Measurements from ENCODE around the gene MAP3K21.
A peak's percentile ranks its signal among the peaks of the same experiment; 100 is the strongest.

MAP3K21 gene

DNA sequence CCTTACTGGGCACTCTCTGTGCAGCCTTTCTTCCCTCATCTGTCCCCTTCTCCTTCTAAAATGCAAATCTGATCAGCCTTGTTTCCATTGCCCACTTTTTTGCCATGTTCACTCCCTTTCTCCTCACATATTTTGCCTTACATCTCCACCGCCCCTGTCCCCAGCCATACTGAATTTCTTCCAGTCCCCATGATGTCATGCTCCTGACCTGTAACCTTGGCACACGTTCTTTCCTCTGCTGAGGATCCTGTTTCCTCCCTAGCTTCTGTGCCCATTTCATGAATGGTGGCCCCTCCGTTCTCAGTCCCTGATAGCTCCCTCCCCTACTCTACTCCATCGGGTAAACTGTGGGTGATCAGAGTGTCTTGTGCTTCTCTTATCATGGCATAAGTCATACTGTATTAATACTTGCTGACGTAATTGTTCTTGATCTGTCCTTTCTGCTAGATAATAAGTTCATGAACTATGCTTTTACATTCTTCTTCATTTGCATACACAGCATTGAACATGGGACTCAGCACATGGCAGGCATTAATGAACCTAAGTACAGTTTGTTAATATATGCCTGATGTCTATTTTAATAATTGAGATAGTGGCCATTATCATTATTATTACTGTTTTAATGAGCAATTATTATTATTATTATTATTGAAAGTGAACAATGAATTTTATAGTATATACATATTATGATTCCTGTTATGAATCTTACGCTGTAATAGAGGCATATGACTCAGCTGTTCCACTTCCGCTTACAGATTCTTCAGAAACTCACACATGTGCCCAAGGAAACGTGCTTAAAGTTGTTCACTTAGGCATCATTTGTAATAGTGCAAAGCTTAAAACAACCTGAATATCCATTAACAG, 28.5 kb downstream of the MAP3K21 start:
- no peaks in the 10 kb centered on the region for H3K79me2 ChIP-seq (ENCODE audit: low read length)
- no peak overlapping the region for H2AFZ ChIP-seq (ENCODE audit: low read depth, low read length)
- peak overlapping the region; percentile 66 for H3K27ac ChIP-seq (ENCODE audit: low read length)
- H3K4me2 ChIP-seq (ENCODE audit: low read length) = peak overlapping the region; percentile 62
- peaks cover 28% of the 10 kb centered on the region for H3K4me1 ChIP-seq (ENCODE audit: low read length)
- H3K27me3 ChIP-seq (ENCODE audit: low read depth, low read length) = no peaks in the 10 kb centered on the region
- no peak for TF ChIP-seq EZH2phosphoT487 (IDR thresholded peaks at IDR 0.05; ENCODE audit: low read depth)
- TF ChIP-seq, protein P1, sequence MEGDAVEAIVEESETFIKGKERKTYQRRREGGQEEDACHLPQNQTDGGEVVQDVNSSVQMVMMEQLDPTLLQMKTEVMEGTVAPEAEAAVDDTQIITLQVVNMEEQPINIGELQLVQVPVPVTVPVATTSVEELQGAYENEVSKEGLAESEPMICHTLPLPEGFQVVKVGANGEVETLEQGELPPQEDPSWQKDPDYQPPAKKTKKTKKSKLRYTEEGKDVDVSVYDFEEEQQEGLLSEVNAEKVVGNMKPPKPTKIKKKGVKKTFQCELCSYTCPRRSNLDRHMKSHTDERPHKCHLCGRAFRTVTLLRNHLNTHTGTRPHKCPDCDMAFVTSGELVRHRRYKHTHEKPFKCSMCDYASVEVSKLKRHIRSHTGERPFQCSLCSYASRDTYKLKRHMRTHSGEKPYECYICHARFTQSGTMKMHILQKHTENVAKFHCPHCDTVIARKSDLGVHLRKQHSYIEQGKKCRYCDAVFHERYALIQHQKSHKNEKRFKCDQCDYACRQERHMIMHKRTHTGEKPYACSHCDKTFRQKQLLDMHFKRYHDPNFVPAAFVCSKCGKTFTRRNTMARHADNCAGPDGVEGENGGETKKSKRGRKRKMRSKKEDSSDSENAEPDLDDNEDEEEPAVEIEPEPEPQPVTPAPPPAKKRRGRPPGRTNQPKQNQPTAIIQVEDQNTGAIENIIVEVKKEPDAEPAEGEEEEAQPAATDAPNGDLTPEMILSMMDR (IDR thresholded peaks at IDR 0.05; ENCODE audit: low read depth, low read length) = no peak
- no peaks in the 10 kb centered on the region for H4K20me1 ChIP-seq (ENCODE audit: insufficient read depth, low read length)
- no peaks in the 10 kb centered on the region for H3K9me3 ChIP-seq (ENCODE audit: insufficient read depth, low read length)
- H3K9ac ChIP-seq (ENCODE audit: low read length) = no peak overlapping the region
- peaks cover 53% of the 10 kb centered on the region for H3K36me3 ChIP-seq (replicated peaks; ENCODE audit: low read depth, low read length)
- H3K4me3 ChIP-seq (ENCODE audit: low read length) = peak overlapping the region; percentile 31; the same call in 1 of the 2 replicates

DNA sequence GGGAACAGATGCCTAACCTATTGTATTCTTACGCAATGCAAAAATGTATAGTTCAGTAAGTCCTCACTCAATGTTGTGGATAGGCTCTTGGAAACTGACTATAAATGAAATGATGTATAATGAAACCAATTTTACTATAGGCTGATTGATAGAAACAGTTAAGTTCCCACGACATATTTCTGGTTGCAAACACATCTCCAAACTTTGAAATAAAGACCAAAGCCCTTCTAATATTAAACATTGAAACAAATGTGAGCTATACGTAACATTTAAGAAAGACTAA, 29.1 kb downstream of the MAP3K21 start:
- Histone ChIP-seq H4K20me1 (ENCODE audit: insufficient read depth, low read length) (no peaks in the 10 kb centered on the region), H3K79me2 (ENCODE audit: low read length) (no peaks in the 10 kb centered on the region), H3K27ac (ENCODE audit: low read length) (peak overlapping the region; percentile 66), H3K9me3 (ENCODE audit: insufficient read depth, low read length) (no peaks in the 10 kb centered on the region), H3K36me3 (replicated peaks; ENCODE audit: low read depth, low read length) (peaks cover 53% of the 10 kb centered on the region), H3K4me3 (ENCODE audit: low read length) (peak overlapping the region; percentile 31; the same call in 1 of the 2 replicates), H3K4me1 (ENCODE audit: low read length) (peaks cover 28% of the 10 kb centered on the region), H3K9ac (ENCODE audit: low read length) (no peak overlapping the region), H2AFZ (ENCODE audit: low read depth, low read length) (no peak overlapping the region), H3K27me3 (ENCODE audit: low read depth, low read length) (no peaks in the 10 kb centered on the region), H3K4me2 (ENCODE audit: low read length) (peak overlapping the region; percentile 62)
- TF ChIP-seq, protein P1 (IDR thresholded peaks at IDR 0.05; ENCODE audit: low read depth, low read length) = no peak
- TF ChIP-seq EZH2phosphoT487 (IDR thresholded peaks at IDR 0.05; ENCODE audit: low read depth) = no peak

DNA sequence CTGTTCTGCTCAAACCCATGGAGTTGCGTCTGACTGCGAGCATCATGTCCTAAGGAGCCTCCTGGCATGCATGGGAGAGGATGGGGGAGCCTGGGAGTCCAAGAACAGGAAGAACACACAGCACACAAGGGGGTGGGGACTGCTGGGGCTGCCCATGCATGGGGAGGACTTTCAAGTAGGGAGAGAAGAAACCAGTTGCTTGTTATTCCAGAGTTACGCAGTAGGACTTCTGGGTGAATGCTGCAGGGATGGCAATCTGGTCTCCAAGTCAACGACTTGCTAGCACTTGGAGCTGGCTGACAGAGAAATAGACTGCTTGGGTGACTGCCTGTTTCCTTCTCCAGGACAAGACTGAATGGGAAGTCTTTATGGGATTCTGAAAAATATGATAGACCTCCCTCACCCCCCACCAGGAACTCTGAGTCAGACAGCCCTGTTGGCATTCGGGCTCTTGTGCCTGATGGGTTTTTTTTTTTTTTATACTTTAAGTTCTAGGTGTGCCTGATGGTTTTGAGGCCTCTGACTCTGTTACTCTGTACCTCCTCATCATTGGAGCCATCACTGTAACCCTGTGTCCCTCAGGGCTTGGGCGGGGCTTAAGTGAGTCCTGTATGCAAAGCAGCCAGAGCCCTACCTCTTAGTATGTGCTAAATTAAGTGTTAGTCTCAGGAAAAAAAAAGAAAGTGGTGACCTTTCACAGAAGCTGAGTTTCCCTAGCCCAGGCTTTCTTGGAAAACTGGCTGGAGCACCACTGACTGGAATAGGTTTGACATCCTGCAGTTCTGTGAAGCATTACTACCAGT, 30.3 kb downstream of the MAP3K21 start:
- Histone ChIP-seq H3K9ac (ENCODE audit: low read length) (no peak overlapping the region), H3K9me3 (ENCODE audit: insufficient read depth, low read length) (no peaks in the 10 kb centered on the region), H3K36me3 (replicated peaks; ENCODE audit: low read depth, low read length) (peaks cover 53% of the 10 kb centered on the region), H3K27ac (ENCODE audit: low read length) (no peak overlapping the region), H3K4me2 (ENCODE audit: low read length) (no peak overlapping the region), H3K79me2 (ENCODE audit: low read length) (no peaks in the 10 kb centered on the region), H3K4me3 (ENCODE audit: low read length) (no peak overlapping the region), H2AFZ (ENCODE audit: low read depth, low read length) (no peak overlapping the region), H3K27me3 (ENCODE audit: low read depth, low read length) (no peaks in the 10 kb centered on the region), H3K4me1 (ENCODE audit: low read length) (peaks cover 28% of the 10 kb centered on the region), H4K20me1 (ENCODE audit: insufficient read depth, low read length) (no peaks in the 10 kb centered on the region)
- no peak for TF ChIP-seq EZH2phosphoT487 (IDR thresholded peaks at IDR 0.05; ENCODE audit: low read depth)
- TF ChIP-seq, protein P1 (IDR thresholded peaks at IDR 0.05; ENCODE audit: low read depth, low read length) = no peak

DNA sequence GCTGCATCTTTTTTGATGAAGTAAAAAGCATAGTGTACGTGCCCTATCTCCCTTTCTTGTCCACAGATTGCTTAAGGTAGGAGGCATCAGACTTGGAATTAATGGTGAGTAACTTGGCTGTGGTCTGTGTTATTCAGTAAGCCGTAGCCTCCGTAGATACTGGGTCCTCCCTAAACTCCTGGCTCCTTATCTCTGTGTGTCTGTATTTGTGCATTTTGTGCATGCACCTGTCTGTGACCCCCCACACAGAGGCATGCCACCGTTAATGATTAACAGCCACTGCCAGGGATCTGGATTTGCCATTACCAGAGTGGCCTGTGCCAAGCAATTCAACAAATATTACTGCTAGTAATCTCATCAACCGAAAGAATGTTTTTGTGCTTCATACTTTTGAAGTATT, 31.9 kb downstream of the MAP3K21 start:
- Histone ChIP-seq H3K4me3 (ENCODE audit: low read length) (no peak overlapping the region), H3K4me2 (ENCODE audit: low read length) (no peak overlapping the region), H3K4me1 (ENCODE audit: low read length) (peaks cover 28% of the 10 kb centered on the region), H3K27ac (ENCODE audit: low read length) (no peak overlapping the region), H2AFZ (ENCODE audit: low read depth, low read length) (no peak overlapping the region), H3K9me3 (ENCODE audit: insufficient read depth, low read length) (no peaks in the 10 kb centered on the region), H3K27me3 (ENCODE audit: low read depth, low read length) (no peaks in the 10 kb centered on the region), H3K79me2 (ENCODE audit: low read length) (no peaks in the 10 kb centered on the region), H3K9ac (ENCODE audit: low read length) (no peak overlapping the region), H3K36me3 (replicated peaks; ENCODE audit: low read depth, low read length) (peaks cover 44% of the 10 kb centered on the region), H4K20me1 (ENCODE audit: insufficient read depth, low read length) (peaks cover 2% of the 10 kb centered on the region; the same call in 1 of the 2 replicates)
- TF ChIP-seq, protein P1 (IDR thresholded peaks at IDR 0.05; ENCODE audit: low read depth, low read length) = no peak
- TF ChIP-seq EZH2phosphoT487 (IDR thresholded peaks at IDR 0.05; ENCODE audit: low read depth) = no peak
